GM12875 (cell line): ENCODE results near the gene LZTS2.
A peak's percentile ranks its signal among the peaks of the same experiment; 100 is the strongest.

ENCODE experiments used
- H3K4me3 ChIP-seq: one replicate; pipeline ENCODE4 v1.5.1; 2011; ENCODE audit warnings: low read depth, low read length, control low read depth
- TF ChIP-seq, protein P1 (sequence below): IDR thresholded peaks from 2 replicates; pipeline ENCODE4 v1.5.1; 2011; ENCODE audit warnings: low read depth, mild to moderate bottlenecking, control low read depth, inconsistent platforms, low read length, moderate library complexity, borderline replicate concordance; ENCODE audit not compliant: insufficient read depth

Gene LZTS2

DNA sequence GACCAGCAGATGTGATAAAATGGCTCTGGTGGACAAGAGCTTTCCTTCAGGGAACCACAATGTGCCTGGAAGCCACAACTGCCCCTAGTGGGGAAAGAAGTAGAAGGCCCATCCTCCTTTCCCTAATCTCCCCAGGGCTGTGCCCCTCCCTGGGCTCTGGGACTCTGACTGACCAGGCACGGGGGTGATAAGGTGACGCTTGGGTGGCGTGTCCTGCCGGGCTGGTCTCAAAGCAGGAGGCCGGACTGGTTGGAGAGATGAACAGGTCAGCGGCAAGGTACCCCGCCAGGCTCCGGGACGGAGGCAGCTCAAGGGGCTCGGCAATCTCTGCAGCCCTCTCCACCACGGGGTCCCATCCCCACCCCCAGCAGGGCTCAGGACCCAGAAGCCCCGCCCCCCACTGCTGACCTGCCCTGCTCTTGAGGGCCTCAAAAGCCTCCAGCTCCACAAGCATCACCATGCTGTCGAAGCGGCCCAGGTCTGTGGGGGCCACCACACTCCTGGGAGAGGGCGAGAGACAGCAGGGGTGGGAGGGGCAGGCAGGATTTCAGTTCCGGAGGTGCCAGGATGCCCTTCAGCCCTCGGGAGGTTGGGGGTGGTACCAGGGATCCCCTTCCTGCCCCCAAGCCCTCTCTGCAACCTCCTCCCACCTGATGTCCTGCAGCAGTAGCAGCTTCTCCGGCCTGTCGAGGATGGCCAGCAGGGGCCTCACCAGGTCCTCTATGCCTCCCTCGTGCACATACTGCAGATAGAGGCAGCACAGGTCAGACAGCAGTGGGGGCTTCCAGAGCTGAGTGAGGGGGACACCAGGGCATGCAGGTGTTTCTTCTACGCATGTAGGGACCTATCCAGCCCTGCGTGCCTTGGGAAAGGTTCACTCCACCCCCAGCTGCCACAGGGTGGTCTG lies 12.2 kb downstream of the LZTS2 start:
- H3K4me3 ChIP-seq = no peak overlapping the region

DNA sequence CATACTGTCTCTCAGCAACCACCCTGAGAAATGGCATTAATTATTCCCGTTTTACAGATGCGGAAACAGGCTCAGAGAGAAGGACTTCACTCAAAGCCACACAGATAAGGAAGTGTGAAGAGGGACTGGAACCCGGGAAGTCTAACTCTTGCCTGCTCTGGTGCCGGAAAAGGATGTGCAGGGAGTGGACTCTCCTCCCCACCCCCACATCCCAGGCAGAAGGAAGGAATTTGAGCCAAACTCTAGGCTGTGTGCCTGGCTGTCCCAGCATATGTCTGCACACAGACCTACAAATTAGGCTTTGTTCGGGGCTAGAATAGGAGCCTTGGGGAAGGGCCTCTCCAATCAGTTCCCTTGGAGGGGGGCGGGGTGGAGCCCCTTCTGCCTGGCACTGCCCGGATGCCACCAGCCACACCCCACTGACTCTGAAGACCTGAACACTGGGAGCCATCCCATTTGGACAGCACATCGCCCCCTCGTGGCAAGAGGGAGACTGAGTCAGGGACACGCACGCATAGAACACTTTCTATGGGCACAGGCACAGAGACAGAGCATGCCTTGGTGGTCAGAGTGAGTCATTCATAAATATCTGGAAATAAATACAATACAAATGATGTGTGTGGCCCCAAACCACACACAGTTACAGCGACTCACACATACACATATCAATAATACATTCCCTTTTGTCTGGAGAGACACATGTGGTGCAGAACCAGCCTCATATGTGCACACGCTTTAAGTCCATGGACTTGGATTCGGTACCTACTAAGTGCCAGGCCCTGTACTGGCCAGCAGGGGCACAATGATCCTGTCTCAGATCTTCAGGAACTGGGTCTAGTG lies 13.1 kb downstream of the LZTS2 start:
- no peak overlapping the region for H3K4me3 ChIP-seq

More for the DNA sequence above, 12.2 kb downstream of the LZTS2 start:
- TF ChIP-seq, protein P1, sequence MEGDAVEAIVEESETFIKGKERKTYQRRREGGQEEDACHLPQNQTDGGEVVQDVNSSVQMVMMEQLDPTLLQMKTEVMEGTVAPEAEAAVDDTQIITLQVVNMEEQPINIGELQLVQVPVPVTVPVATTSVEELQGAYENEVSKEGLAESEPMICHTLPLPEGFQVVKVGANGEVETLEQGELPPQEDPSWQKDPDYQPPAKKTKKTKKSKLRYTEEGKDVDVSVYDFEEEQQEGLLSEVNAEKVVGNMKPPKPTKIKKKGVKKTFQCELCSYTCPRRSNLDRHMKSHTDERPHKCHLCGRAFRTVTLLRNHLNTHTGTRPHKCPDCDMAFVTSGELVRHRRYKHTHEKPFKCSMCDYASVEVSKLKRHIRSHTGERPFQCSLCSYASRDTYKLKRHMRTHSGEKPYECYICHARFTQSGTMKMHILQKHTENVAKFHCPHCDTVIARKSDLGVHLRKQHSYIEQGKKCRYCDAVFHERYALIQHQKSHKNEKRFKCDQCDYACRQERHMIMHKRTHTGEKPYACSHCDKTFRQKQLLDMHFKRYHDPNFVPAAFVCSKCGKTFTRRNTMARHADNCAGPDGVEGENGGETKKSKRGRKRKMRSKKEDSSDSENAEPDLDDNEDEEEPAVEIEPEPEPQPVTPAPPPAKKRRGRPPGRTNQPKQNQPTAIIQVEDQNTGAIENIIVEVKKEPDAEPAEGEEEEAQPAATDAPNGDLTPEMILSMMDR = peak; percentile 4; the same call in 1 of the 2 replicates

DNA sequence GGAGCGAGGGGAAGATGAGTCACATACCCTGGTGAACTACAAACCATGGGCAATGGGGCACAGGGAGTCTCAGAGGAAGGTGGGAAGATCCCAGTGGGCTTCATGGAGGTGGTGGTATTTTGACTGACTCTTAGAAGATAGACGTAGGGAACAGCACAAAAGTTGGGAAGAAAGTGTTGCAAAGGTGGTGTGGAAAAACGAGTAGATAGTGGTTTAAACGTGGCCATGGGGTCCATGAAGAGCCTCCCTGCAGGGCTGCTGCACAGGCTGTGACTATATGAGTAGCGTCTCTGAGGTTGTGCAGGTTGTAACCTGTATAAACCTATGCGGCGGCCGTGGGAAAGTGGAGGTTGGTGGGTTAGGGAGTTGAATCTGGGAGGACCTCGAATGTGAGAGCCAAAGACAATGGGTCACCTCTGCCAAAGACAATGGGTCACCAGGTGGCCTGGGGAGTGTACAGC lies 13.8 kb downstream of the LZTS2 start:
- H3K4me3 ChIP-seq = no peak overlapping the region
- TF ChIP-seq, protein P1 = no peak

More for the DNA sequence above, 13.1 kb downstream of the LZTS2 start:
- TF ChIP-seq, protein P1 = peak; percentile 76

DNA sequence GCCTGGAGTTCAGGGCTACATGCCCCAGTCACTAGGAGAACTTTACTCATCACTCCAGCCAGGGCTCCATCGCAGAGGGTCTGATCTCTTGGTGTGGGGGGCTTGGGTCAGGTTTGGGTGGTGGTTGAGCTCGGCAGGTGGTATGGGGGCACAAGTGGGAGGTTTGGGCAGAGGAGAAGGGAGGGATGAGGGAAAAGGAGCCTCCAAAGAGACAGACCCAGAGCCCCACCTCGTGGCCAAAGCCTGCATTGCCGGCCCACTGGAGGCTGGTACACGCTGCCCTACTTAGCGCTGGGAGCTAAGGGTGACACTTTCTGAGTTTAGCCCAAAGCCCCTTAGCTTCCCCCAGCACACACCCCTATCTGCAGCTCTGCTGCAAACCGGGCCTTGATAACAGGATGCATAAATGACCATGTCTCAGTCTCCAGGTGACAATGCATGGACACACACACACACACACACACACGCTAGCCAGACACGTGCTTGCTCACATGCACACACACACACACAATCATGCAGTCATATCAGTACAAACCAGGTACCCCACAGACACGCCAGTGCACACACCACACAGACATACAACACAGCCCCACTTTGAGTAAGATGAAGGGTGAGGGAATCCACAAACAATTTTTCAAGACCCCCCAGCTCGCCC lies 14.7 kb downstream of the LZTS2 start:
- H3K4me3 ChIP-seq = no peak overlapping the region
- TF ChIP-seq, protein P1 = peak; percentile 98

DNA sequence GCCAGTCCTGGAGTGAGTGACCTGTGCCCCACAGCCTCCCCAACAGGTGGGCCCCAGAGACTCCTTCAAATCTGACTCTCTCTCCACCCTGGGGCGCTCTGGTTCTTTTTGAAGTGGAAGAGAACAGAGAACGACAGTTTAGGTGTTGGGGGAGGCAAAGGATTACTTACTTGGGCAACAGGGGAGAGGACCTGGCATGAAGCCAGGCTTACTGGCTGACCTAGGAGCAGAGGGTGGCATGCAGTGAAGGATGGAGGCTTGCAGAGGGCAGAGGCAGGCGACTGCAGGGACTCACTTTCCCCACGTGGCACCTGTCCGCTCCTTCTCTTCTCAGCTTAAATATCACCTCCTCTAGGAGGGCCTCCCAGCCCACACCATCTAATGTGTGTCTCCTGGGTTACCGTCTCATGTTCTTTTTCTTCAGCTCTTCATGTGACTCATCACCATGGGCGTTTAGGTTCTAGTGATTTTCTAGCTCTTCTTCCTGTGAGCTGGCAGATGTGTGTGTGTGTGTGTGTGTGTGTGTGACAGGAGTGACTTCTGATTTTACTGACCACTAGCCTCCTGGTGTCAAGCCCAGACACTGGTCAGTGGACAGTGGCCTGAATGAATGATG lies 15.5 kb downstream of the LZTS2 start:
- no peak overlapping the region for H3K4me3 ChIP-seq
- TF ChIP-seq, protein P1 = no peak

DNA sequence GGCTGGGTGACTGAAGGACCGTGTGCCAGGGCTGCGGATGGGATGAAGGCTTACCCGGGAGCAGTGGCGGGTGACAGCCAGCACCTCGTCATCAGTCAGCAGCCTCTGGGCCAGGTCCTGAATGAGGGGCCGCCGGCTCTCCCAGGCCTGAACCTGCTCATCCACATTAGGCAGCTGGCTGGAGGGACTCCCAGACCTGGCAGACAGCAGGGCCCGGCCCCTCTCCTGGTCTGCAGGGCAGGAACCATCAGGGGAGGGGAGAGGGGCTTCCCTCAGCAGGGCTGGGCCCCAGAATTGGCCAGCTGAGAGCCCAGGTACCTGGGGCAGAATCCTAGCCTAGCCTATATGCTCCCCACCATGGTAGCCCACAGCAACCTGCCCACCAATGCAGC lies 16.0 kb downstream of the LZTS2 start:
- TF ChIP-seq, protein P1 = no peak
- no peak overlapping the region for H3K4me3 ChIP-seq
